Measurements from ENCODE around the gene HOXC9. TPM values are rescaled to one million over a fixed set of nuclear protein-coding genes. Genes with fewer than 3 reads are reported as not detected.
A peak's percentile ranks its signal among the peaks of the same experiment; 100 is the strongest.

The HOXC9 gene
- total and polyA plus RNA-seq, 9 of the 15 experiments (the other 6 are each of a cell fraction or from before 2014, with no cell fraction given): 1.1 to 10.5 (median 9.3) TPM

DNA sequence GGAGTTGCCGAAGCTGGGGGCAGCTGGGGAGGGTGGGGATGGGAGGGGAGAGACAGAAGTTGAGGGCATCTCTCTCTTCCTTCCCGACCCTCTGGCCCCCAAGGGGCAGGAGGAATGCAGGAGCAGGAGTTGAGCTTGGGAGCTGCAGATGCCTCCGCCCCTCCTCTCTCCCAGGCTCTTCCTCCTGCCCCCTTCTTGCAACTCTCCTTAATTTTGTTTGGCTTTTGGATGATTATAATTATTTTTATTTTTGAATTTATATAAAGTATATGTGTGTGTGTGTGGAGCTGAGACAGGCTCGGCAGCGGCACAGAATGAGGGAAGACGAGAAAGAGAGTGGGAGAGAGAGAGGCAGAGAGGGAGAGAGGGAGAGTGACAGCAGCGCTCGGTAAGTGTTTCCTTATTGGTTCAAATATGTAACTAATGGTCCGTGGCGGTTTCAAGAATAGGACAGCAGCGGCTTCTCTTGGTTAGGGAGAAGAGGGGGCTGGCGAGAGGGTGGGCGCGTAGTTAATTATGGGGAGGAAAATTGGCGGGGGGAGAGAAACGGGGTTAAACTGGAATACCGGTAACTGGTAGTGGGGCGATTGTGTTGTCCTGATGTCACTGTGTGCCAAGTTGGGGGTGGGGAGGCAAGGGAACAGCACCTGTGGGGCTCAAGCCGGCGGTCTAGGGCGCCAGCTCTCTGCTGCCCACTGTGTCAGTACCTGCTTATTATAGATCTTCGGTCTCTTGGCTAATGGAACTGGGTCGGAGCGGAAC, 17.2 kb downstream of the HOXC9 start (continued):
- TF ChIP-seq, protein P1, sequence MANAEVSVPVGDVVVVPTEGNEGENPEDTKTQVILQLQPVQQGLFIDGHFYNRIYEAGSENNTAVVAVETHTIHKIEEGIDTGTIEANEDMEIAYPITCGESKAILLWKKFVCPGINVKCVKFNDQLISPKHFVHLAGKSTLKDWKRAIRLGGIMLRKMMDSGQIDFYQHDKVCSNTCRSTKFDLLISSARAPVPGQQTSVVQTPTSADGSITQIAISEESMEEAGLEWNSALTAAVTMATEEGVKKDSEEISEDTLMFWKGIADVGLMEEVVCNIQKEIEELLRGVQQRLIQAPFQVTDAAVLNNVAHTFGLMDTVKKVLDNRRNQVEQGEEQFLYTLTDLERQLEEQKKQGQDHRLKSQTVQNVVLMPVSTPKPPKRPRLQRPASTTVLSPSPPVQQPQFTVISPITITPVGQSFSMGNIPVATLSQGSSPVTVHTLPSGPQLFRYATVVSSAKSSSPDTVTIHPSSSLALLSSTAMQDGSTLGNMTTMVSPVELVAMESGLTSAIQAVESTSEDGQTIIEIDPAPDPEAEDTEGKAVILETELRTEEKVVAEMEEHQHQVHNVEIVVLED (CRISPR knock-in tag; IDR thresholded peaks at IDR 0.05): no peak
- TF ChIP-seq BRCA1 (IDR thresholded peaks at IDR 0.05) (no peak), BRCA1 (CRISPR knock-in tag; IDR thresholded peaks at IDR 0.05) (no peak), ELF2 (CRISPR knock-in tag; IDR thresholded peaks at IDR 0.05) (no peak), NFRKB (IDR thresholded peaks at IDR 0.05; ENCODE audit: low read depth) (no peak), ZNF551 (CRISPR knock-in tag; IDR thresholded peaks at IDR 0.05) (no peak), ARID1B (IDR thresholded peaks at IDR 0.05) (no peak; the same call in 1 of the 2 replicates), PHB2 (IDR thresholded peaks at IDR 0.05; ENCODE audit: low read depth) (0 out of 2 replicates have a peak, but pooled peaks have one; percentile 22), ZNF354B (CRISPR knock-in tag; IDR thresholded peaks at IDR 0.05) (no peak), FOS (IDR thresholded peaks at IDR 0.05; ENCODE audit: extremely low read depth, insufficient read length) (no peak), HDAC8 (tag; IDR thresholded peaks at IDR 0.05) (no peak), MCM5 (IDR thresholded peaks at IDR 0.05; ENCODE audit: low read depth) (no peak), ERF (CRISPR knock-in tag; IDR thresholded peaks at IDR 0.05) (no peak), ZNF146 (CRISPR knock-in tag; IDR thresholded peaks at IDR 0.05; ENCODE audit: unreplicated experiment) (no peak), MAFF (IDR thresholded peaks at IDR 0.05; ENCODE audit: low read length) (no peak), HDAC6 (IDR thresholded peaks at IDR 0.05; ENCODE audit: low read depth, low read length) (no peak), ASH1L (IDR thresholded peaks at IDR 0.05; ENCODE audit: borderline replicate concordance, low read depth, partially characterized antibody) (no peak)
- TF ChIP-seq, protein P2, sequence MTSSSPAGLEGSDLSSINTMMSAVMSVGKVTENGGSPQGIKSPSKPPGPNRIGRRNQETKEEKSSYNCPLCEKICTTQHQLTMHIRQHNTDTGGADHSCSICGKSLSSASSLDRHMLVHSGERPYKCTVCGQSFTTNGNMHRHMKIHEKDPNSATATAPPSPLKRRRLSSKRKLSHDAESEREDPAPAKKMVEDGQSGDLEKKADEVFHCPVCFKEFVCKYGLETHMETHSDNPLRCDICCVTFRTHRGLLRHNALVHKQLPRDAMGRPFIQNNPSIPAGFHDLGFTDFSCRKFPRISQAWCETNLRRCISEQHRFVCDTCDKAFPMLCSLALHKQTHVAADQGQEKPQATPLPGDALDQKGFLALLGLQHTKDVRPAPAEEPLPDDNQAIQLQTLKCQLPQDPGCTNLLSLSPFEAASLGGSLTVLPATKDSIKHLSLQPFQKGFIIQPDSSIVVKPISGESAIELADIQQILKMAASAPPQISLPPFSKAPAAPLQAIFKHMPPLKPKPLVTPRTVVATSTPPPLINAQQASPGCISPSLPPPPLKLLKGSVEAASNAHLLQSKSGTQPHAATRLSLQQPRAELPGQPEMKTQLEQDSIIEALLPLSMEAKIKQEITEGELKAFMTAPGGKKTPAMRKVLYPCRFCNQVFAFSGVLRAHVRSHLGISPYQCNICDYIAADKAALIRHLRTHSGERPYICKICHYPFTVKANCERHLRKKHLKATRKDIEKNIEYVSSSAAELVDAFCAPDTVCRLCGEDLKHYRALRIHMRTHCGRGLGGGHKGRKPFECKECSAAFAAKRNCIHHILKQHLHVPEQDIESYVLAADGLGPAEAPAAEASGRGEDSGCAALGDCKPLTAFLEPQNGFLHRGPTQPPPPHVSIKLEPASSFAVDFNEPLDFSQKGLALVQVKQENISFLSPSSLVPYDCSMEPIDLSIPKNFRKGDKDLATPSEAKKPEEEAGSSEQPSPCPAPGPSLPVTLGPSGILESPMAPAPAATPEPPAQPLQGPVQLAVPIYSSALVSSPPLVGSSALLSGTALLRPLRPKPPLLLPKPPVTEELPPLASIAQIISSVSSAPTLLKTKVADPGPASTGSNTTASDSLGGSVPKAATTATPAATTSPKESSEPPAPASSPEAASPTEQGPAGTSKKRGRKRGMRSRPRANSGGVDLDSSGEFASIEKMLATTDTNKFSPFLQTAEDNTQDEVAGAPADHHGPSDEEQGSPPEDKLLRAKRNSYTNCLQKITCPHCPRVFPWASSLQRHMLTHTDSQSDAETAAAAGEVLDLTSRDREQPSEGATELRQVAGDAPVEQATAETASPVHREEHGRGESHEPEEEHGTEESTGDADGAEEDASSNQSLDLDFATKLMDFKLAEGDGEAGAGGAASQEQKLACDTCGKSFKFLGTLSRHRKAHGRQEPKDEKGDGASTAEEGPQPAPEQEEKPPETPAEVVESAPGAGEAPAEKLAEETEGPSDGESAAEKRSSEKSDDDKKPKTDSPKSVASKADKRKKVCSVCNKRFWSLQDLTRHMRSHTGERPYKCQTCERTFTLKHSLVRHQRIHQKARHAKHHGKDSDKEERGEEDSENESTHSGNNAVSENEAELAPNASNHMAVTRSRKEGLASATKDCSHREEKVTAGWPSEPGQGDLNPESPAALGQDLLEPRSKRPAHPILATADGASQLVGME (CRISPR knock-in tag; IDR thresholded peaks at IDR 0.05): no peak
- TF ChIP-seq, protein P3, sequence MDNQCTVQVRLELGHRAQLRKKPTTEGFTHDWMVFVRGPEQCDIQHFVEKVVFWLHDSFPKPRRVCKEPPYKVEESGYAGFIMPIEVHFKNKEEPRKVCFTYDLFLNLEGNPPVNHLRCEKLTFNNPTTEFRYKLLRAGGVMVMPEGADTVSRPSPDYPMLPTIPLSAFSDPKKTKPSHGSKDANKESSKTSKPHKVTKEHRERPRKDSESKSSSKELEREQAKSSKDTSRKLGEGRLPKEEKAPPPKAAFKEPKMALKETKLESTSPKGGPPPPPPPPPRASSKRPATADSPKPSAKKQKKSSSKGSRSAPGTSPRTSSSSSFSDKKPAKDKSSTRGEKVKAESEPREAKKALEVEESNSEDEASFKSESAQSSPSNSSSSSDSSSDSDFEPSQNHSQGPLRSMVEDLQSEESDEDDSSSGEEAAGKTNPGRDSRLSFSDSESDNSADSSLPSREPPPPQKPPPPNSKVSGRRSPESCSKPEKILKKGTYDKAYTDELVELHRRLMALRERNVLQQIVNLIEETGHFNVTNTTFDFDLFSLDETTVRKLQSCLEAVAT (IDR thresholded peaks at IDR 0.05): 0 out of 4 replicates have a peak, but pooled peaks of 1 of the 2 experiments have one; percentile 63
- TF ChIP-seq, protein P4, sequence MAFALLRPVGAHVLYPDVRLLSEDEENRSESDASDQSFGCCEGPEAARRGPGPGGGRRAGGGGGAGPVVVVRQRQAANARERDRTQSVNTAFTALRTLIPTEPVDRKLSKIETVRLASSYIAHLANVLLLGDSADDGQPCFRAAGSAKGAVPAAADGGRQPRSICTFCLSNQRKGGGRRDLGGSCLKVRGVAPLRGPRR (CRISPR knock-in tag; IDR thresholded peaks at IDR 0.05): no peak
